Endothelial cell of umbilical vein (primary cell): ENCODE results near the gene ADSS1. TPM values are rescaled to one million over a fixed set of nuclear protein-coding genes. Genes with fewer than 3 reads are reported as not detected.

Source experiments
- BruUV-seq: library from RNA; stranded (reverse); fragments of 400-500 nt; replicated peaks from 2 replicates; lab custom pipeline; 2021; lab: Mats Ljungman, UMichigan
- CTCF ChIA-PET: fragments of 300-600, 350-600 bp; sonication (Branson Sonifier 250); formaldehyde crosslinking; loops from one replicate; lab custom pipeline; 2021; ENCODE audit warnings: antibody characterized with exemption, inconsistent platforms; lab: Charles Lee
- POLR2A ChIA-PET: fragments of 300-600, 350-600 bp; sonication (Branson Sonifier 250); formaldehyde crosslinking; loops from one replicate; lab custom pipeline; 2021; ENCODE audit warnings: antibody characterized with exemption, inconsistent platforms; lab: Charles Lee
- DNase-seq: peaks from one replicate; pipeline ENCODE4 v3.0.0-alpha.2; 2011; ENCODE audit warnings: low read depth, low spot score
- FAIRE-seq: peaks from 2 replicates; lab custom pipeline; 2011; peaks lifted over from hg19 to GRCh38; lab: Jason Lieb, UNC
- H2AFZ ChIP-seq: 2 replicates; pipeline ENCODE4 v1.6.0; 2012; ENCODE audit warnings: low read depth, low read length, control low read depth, inconsistent platforms
- H3K27ac ChIP-seq: 2 replicates; pipeline ENCODE4 v1.5.1; 2011; ENCODE audit warnings: low read depth, mild to moderate bottlenecking, control low read depth, low read length, moderate library complexity; ENCODE audit not compliant: insufficient read depth
- H3K27me3 ChIP-seq, 2 experiments: 2 replicates each; pipeline versions ENCODE4 v1.6.0 to v1.6.1; 2011; ENCODE audit warnings: low read length in 2 of 2, mixed read lengths in 1 of 2; ENCODE audit not compliant: control insufficient read depth in 2 of 2, insufficient read depth in 2 of 2
- H3K36me3 ChIP-seq, 2 experiments: 2 replicates in 1 of 2; 3 replicates in 1 of 2; pipeline ENCODE4 v1.5.1; 2011; ENCODE audit warnings: low read length in 2 of 2, mild to moderate bottlenecking in 1 of 2, moderate library complexity in 1 of 2; ENCODE audit not compliant: control insufficient read depth in 2 of 2, insufficient read depth in 2 of 2; ENCODE audit errors: extremely low read depth in 1 of 2
- H3K4me1 ChIP-seq: 3 replicates; pipeline ENCODE4 v1.5.1; 2011; ENCODE audit warnings: mild to moderate bottlenecking, low read length; ENCODE audit not compliant: control insufficient read depth, insufficient read depth; ENCODE audit errors: extremely low read depth
- H3K4me2 ChIP-seq: 2 replicates; pipeline ENCODE4 v1.6.1; 2011; ENCODE audit warnings: low read length, control low read depth, mixed read lengths; ENCODE audit not compliant: insufficient read depth
- H3K4me3 ChIP-seq, 3 experiments: fragments of 200-600 bp in 1 of 3; sonication (generic), shearing (Covaris generic) in 1 of 3; replicated peaks in 1 of 3; 2 replicates each; pipeline ENCODE4 v1.5.1; 2011 to 2016; ENCODE audit warnings: control low read depth in 3 of 3, low read length in 3 of 3, mild to moderate bottlenecking in 2 of 3, inconsistent platforms in 1 of 3, low read depth in 1 of 3, moderate library complexity in 1 of 3; ENCODE audit not compliant: insufficient read depth in 1 of 3
- H3K79me2 ChIP-seq: 2 replicates; pipeline ENCODE4 v1.6.0; 2012; ENCODE audit warnings: low read length, inconsistent platforms; ENCODE audit not compliant: control insufficient read depth, insufficient read depth
- H3K9ac ChIP-seq: replicated peaks from 2 replicates; pipeline ENCODE3; 2011; ENCODE audit warnings: low read length, control low read depth; ENCODE audit not compliant: insufficient read depth; ENCODE audit errors: extremely low read depth
- H3K9me1 ChIP-seq: replicated peaks from 3 replicates; pipeline ENCODE4 v1.6.0; 2011; ENCODE audit warnings: mild to moderate bottlenecking, low read length; ENCODE audit not compliant: control insufficient read depth, insufficient read depth; ENCODE audit errors: extremely low read depth
- H3K9me3 ChIP-seq: replicated peaks from 2 replicates; pipeline ENCODE4 v1.5.1; 2012; ENCODE audit warnings: low read length, inconsistent platforms; ENCODE audit not compliant: control insufficient read depth, insufficient read depth
- H4K20me1 ChIP-seq: replicated peaks from 2 replicates; pipeline ENCODE3; 2011; ENCODE audit warnings: mild to moderate bottlenecking, low read length; ENCODE audit not compliant: control insufficient read depth, insufficient read depth; ENCODE audit errors: extremely low read depth
- EZH2 ChIP-seq: IDR thresholded peaks from 2 replicates; pipeline ENCODE4 v1.6.1; 2012; ENCODE audit warnings: borderline replicate concordance, low read depth, mild to moderate bottlenecking, moderate library complexity, low read length, inconsistent platforms; ENCODE audit not compliant: severe bottlenecking
- MYC ChIP-seq: IDR thresholded peaks from one replicate; pipeline ENCODE4 v1.6.1; 2011; ENCODE audit warnings: mild to moderate bottlenecking, low read depth, low read length
- POLR2A ChIP-seq: IDR thresholded peaks from 2 replicates; pipeline ENCODE4 v1.6.1; 2012; ENCODE audit warnings: low read depth, mild to moderate bottlenecking, control low read depth, low read length
- dilution Hi-C: fragments of 300-500 bp; cut with MboI; formaldehyde crosslinking; loops from one replicate; pipeline ENCODE4 v1.15.0; 2019; ENCODE audit warnings: low sequenced_read_pairs; ENCODE audit not compliant: extremely low pct_ligation_motif_present
- intact Hi-C: fragments of 100-400 bp; cut with micrococcal nuclease; formaldehyde crosslinking; loops from one replicate; pipeline ENCODE4 v1.10.0; 2022
- polyA plus RNA-seq, 4 experiments: library from polyadenylated mRNA; depleted of rRNA in 3 of 4; stranded (reverse) in 3 of 4; unstranded in 1 of 4; fragments of >200 nt; gene quantifications; 2 replicates each; pipeline versions ENCODE4 v1.2.1 to v1.2.3, GENCODE V29; 2011 to 2012; ENCODE audit warnings: missing spikeins in 1 of 4
- total RNA-seq: library from RNA; stranded (reverse); gene quantifications from 2 replicates; pipeline ENCODE4 v1.2.3, GENCODE V29; 2021
- TF ChIP-seq, protein P1 (sequence below): IDR thresholded peaks from 2 replicates; pipeline ENCODE4 v1.6.1; 2011; ENCODE audit not compliant: insufficient read depth, insufficient read length

Gene ADSS1
- total and polyA plus RNA-seq, 2 donors (not counting 3 experiments of a cell fraction or from before 2014, with no cell fraction given) = 1.9 TPM

GRCh38 chr14:104758981-104759969, 35.2 kb downstream of the ADSS1 start:
- Histone ChIP-seq H3K9me3 (no peaks in the 10 kb centered on the region), H2AFZ (no peak overlapping the region), H3K27me3 (no peaks in the 10 kb centered on the region), H3K4me2 (no peak overlapping the region), H3K27ac (no peak overlapping the region), H3K9me1 (no peaks in the 10 kb centered on the region), H3K79me2 (peaks cover 14% of the 10 kb centered on the region), H4K20me1 (no peaks in the 10 kb centered on the region), H3K4me1 (peaks cover 4% of the 10 kb centered on the region), H3K36me3 (peaks cover 0 to 40% of the 10 kb centered on the region in 2 experiments), H3K9ac (no peak overlapping the region), H3K4me3 (no peak overlapping the region)
- CTCF ChIA-PET = interaction anchor here (1.4 to 2.4 kb wide), 2 partner anchors 9 kb away, joined by 4 to 16 read pairs; no protein-coding TSS in a partner anchor
- POLR2A ChIA-PET = no interaction called here
- intact Hi-C loops = no loop called here
- TF ChIP-seq EZH2 (no peak), MYC (no peak)
- TF ChIP-seq, protein P1, sequence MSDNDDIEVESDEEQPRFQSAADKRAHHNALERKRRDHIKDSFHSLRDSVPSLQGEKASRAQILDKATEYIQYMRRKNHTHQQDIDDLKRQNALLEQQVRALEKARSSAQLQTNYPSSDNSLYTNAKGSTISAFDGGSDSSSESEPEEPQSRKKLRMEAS = no peak
- dilution Hi-C loops = no loop called here
- no TSS peak for BruUV-seq
- DNase-seq = no peak
- no peak for FAIRE-seq

DNA sequence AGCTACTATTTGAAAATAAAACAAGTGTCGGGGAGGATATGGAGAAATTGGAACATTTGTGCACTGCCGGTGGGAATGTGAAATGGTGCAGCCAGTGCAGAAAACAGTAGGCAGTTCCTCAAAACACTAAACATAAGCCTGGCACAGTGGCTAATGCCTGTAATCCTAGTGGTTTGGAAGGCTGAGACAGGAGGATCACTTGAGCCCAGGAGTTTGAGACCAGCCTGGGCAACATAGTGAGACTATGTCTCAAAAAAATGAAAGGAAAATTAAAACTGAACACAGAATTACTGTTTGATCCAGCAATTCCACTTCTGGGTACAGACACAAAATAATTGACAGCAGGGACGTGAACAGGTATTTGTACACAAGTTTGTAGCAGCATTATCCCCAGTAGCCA, 41.5 kb downstream of the ADSS1 start:
- Histone ChIP-seq H3K27ac (no peak overlapping the region), H3K36me3 (peaks cover 0 to 2% of the 10 kb centered on the region in 2 experiments), H3K9ac (no peak overlapping the region), H3K4me1 (no peaks in the 10 kb centered on the region), H3K79me2 (no peaks in the 10 kb centered on the region), H3K4me2 (no peak overlapping the region), H2AFZ (no peak overlapping the region), H4K20me1 (no peaks in the 10 kb centered on the region), H3K4me3 (no peak overlapping the region), H3K27me3 (no peaks in the 10 kb centered on the region), H3K9me3 (no peaks in the 10 kb centered on the region), H3K9me1 (no peaks in the 10 kb centered on the region)
- FAIRE-seq (no peak), DNase-seq (no peak)
- TF ChIP-seq MYC = no peak
- no peak for TF ChIP-seq POLR2A
- CTCF ChIA-PET = interaction anchor here (0.7 to 2.9 kb wide), 4 partner anchors 10 to 61 kb away, joined by 3 to 8 read pairs (median 4); partner anchors contain the start of gene SIVA1
- POLR2A ChIA-PET = no interaction called here
- dilution Hi-C loops (no loop called here), intact Hi-C loops (loop anchor here (10.0 kb wide), 1 partner anchor 209 kb away; the partner anchor contains the start of gene AHNAK2)
- BruUV-seq = no TSS peak
